GM23248 (cell line): ENCODE results near the gene TPRN.

Experiments used
- EZH2 ChIP-seq: fragments of 200-600 bp; sonication (generic); IDR thresholded peaks from 2 replicates; pipeline ENCODE4 v1.6.1; 2018; ENCODE audit warnings: antibody characterized with exemption, mild to moderate bottlenecking; ENCODE audit not compliant: insufficient read depth, poor library complexity, severe bottlenecking
- EZH2phosphoT487 ChIP-seq: fragments of 200-600 bp; sonication (generic); IDR thresholded peaks from 2 replicates; pipeline ENCODE4 v1.6.1; 2018; ENCODE audit warnings: antibody characterized with exemption, moderate library complexity, mild to moderate bottlenecking, low read depth; ENCODE audit not compliant: insufficient read depth

DNA sequence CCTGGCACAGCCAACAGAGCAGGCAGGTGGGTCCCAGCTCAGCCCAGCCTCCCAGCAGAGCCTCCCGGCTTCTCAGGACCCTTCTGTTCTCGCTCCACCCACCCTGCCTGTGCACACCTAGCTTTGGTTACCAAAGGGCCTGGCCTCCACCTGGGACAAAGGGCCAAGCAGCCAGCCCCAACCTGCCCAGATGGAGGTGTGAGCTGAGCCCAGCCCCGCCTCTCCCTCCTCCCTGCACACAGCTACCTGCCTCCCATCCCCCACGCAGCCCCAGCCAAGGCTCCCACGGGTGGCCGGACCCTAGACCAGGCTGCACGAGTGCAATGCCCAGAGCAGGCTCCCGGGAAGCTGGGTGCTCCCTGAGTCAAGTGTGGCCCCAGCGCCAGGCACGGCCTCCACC lies 5.6 kb downstream of the TPRN start:
- no peak for TF ChIP-seq EZH2
- no peak for TF ChIP-seq EZH2phosphoT487
